GM13977 (cell line): Measurements from ENCODE around the gene STK16.

Source experiments
- DNase-seq: peaks from one replicate; pipeline ENCODE4 v3.0.0; 2012; ENCODE audit warnings: low spot score
- in situ Hi-C: fragments of 300-500 bp; cut with MboI; formaldehyde crosslinking; loops from one replicate; pipeline ENCODE4 v1.12.0; 2022; ENCODE audit warnings: low sequenced_read_pairs, low pct_unique_long_range_greater_than_20kb, mixed read lengths, inconsistent platforms; ENCODE audit not compliant: unreplicated experiment
- TF ChIP-seq, protein P1 (sequence below): IDR thresholded peaks from 2 replicates; pipeline ENCODE4 v1.5.1; 2012; ENCODE audit warnings: mild to moderate bottlenecking, control low read depth; ENCODE audit not compliant: insufficient read depth; ENCODE audit errors: extremely low read depth, missing control alignments

STK16 gene

GRCh38 chr2:219204425-219205164 is 40.7 kb upstream of the STK16 start:
- no peak for DNase-seq
- TF ChIP-seq, protein P1, sequence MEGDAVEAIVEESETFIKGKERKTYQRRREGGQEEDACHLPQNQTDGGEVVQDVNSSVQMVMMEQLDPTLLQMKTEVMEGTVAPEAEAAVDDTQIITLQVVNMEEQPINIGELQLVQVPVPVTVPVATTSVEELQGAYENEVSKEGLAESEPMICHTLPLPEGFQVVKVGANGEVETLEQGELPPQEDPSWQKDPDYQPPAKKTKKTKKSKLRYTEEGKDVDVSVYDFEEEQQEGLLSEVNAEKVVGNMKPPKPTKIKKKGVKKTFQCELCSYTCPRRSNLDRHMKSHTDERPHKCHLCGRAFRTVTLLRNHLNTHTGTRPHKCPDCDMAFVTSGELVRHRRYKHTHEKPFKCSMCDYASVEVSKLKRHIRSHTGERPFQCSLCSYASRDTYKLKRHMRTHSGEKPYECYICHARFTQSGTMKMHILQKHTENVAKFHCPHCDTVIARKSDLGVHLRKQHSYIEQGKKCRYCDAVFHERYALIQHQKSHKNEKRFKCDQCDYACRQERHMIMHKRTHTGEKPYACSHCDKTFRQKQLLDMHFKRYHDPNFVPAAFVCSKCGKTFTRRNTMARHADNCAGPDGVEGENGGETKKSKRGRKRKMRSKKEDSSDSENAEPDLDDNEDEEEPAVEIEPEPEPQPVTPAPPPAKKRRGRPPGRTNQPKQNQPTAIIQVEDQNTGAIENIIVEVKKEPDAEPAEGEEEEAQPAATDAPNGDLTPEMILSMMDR: no peak
- in situ Hi-C loops: loop anchor here (5.0 kb wide), 1 partner anchor 32 kb away; the partner anchor contains the start of gene SLC23A3

DNA sequence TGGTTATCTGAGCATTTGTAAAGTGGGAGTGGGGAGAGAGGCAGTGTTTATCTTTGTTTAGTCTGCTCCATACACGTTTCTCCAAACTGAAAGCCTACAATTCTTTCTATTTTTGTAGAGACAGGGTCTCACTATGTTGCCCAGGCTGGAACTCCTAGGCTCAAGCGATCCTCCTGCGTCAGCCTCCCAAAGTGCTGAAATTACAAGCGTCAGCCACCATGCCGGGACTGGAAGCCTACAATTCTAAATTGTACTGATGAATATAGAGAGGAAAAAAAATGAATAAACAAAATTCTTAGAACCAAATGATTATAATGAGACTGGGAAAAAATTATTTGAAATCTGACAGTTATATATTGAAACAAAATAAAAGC is 40.1 kb upstream of the STK16 start:
- DNase-seq: no peak
- TF ChIP-seq, protein P1: no peak
- in situ Hi-C loops: loop anchor here (5.0 kb wide), 1 partner anchor 33 kb away; the partner anchor contains the start of gene SLC23A3

DNA sequence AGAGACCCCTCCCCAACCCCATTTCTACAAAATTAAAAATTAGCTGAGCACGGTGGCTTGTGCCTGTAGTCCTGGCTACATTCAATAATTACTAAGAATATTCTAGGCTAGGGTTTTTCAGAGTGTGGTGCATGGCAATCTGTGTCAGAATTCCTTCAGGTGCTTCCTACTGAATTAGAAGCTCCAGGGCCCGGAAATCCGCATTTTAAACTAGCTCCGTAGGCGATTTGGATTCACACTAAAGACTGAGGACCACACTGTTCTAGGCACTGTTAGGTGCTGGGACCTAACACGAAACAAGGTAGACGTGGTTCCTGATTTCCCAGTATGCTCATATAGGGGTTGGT is 39.3 kb upstream of the STK16 start:
- in situ Hi-C loops: loop anchor here (5.0 kb wide), 1 partner anchor 34 kb away; the partner anchor contains the start of gene SLC23A3
- no peak for DNase-seq
- TF ChIP-seq, protein P1: no peak

GRCh38 chr2:219206328-219207133 is 38.7 kb upstream of the STK16 start, which contains the start of gene ZFAND2B:
Gene ZFAND2B, plus strand, starts transcription at chr2:219206782. Its CDS starts 206 bp downstream, at chr2:219206988.
- TF ChIP-seq, protein P1: no peak
- in situ Hi-C loops: loop anchor here (5.0 kb wide), 1 partner anchor 34 kb away; the partner anchor contains the start of gene SLC23A3

DNA sequence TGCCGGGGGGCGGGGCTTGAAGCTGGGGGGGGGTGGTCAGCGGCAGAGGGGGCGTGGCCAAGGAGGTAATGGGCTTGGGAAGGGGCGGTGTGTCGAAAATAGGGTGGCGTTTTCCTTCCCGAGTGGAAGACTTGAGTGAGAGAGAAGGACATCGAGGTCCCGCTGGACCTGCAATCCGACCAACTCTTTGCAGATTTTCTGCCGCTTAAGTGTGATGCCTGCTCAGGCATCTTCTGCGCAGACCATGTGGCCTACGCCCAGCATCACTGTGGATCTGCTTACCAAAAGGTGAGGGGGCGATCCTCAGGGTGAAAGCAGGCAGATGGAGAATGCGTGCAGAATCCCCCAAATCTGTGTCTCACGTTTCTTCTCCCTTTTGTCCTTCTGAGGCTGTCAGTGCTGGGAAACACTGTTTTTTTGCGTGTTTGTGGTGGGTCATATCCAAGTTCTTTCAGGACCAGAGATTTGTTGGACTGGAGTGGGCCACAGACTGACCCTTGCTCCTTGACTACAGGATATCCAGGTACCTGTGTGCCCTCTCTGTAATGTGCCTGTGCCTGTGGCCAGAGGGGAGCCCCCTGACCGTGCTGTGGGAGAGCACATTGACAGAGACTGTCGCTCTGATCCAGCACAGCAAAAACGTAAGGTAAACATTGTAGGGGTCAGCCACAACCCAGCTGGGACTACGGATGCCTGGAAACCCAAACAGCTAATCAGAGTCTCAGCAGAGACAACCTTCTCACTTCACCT is 38.0 kb upstream of the STK16 start:
- no peak for DNase-seq
- TF ChIP-seq, protein P1: no peak
- in situ Hi-C loops: loop anchor here (5.0 kb wide), 1 partner anchor 35 kb away; the partner anchor contains the start of gene SLC23A3

More at GRCh38 chr2:219206328-219207133, 38.7 kb upstream of the STK16 start, which contains the start of gene ZFAND2B:
- DNase-seq: peak; percentile 99
